ENCODE results near the gene CNIH3. TPM values are rescaled to one million over a fixed set of nuclear protein-coding genes. Genes with fewer than 3 reads are reported as not detected.
A peak's percentile ranks its signal among the peaks of the same experiment; 100 is the strongest.
"Not testable (repeated sequence)": the region's sequence is repeated elsewhere in the genome, so short reads cannot be mapped to it uniquely, and the experiment has no call there.

The CNIH3 gene
- 0.10 and 1.6 TPM in 2 replicates for total RNA-seq (2014; rRNA removed; shearing (Covaris generic); ENCODE audit: low replicate concordance)

DNA sequence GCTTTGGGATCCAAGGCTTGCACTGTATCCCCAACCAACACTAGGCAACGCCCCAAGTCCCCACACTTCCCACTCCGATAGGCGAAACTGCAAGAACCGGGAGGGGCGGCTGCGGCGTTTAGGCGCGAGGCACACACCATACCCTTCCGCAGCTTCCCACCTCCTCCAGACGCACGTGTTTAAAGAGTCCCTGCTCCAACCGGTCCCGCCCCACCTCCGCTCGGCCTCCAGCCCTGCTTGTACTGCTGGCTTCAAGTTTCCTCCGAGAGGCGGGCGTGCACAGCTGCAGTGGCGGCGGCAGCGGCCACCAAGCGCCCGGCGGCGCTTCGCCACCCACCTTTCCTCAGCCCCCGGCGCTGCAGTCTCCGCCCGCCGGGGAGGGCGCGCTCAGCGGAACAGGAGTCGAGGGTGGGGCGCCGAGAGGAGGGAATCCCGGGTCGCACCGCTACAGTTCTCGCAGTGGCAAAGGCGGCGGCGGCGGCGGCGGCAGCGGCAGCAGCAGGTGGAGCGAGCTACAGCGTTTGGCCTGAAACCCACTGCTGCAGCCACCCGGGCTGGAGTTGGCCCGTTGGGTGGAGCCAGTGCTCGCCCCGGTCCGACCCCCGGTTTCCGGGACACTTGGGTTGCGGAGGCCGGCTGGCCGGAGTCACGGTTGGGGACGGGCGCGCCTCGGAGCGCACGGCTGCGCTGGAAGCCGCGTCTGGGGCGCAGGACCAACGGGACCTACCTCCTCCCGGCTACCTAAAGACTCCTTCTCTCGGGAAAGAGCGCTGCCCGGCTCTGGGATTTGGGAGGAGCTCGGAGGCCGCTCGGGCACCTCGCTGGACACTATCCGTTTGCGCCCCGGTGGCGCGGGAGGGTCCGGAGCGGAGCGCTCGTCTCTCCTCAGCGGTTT is at the start of gene CNIH3:
Gene CNIH3 (plus strand): TSS at position 457 of the 895 bp plus-strand sequence. CDS start 858 bp downstream, outside the sequence.
- Histone ChIP-seq H3K27me3 (peaks cover 46% of the 10 kb centered on the region), H3K4me3 (peak within 1 kb of the TSS; percentile 50), H3K36me3 (no peaks in the 10 kb centered on the region), H3K9me3 (no peaks in the 10 kb centered on the region)
- DNase-seq, result peak; percentile 74

GRCh38 chr1:224566492-224566891 is 49.6 kb upstream of the CNIH3 start:
- DNase-seq, H3K36me3 ChIP-seq, H3K27me3 ChIP-seq, H3K9me3 ChIP-seq, H3K4me3 ChIP-seq: not testable (repeated sequence)

DNA sequence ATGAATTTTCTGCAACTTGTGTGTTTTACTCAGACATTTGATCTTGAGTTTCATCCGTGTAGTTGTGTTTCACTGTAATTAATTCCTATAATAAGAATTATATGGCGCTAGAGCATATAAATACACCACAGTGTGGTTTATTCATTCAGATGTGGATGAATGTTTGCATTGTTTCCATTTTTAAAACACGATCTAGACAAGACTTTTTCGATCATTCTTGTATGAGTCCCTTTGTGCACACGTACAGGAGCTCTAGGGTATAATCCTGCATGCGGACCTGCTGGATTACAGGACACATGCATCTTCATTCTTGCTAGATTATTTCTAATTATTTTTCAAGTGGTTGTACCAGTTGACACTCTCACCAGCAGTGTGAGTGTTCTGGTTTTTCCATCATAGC is 46.8 kb upstream of the CNIH3 start:
- Histone ChIP-seq H3K27me3 (no peaks in the 10 kb centered on the region), H3K4me3 (no peak overlapping the region), H3K9me3 (no peaks in the 10 kb centered on the region), H3K36me3 (no peaks in the 10 kb centered on the region)
- no peak for DNase-seq

DNA sequence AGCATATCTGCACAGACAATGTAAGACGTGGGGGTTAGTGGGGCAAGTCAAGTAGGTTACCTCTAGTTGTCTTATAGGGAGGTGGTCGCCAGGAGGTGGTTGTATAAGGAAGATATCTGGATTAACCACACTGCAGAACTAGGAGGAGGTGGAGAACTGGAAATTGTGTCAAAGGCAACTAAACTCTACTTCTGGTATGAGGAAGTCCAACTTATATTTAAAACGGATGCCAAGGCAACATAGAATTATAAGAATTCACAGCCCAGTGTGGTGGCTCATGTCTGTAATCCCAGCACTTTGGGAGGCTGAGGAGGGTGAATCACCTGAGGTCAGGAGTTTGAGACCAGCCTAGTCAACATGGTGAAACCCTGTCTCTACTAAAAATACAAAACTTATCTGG is 44.1 kb upstream of the CNIH3 start:
- not testable (repeated sequence) for H3K36me3 ChIP-seq, H3K9me3 ChIP-seq, H3K27me3 ChIP-seq, H3K4me3 ChIP-seq, DNase-seq

- DNase-seq, result no peak
- no peaks in the 10 kb centered on the region for H3K36me3 ChIP-seq
These were observed 36.6 kb upstream of the CNIH3 start for GRCh38 chr1:224579526-224579925.

GRCh38 chr1:224580006-224580405 is 36.1 kb upstream of the CNIH3 start:
- Histone ChIP-seq H3K36me3 (no peaks in the 10 kb centered on the region), H3K4me3 (no peak overlapping the region), H3K27me3 (no peaks in the 10 kb centered on the region; the same call in 1 of the 2 replicates), H3K9me3 (peaks cover 9% of the 10 kb centered on the region)
- DNase-seq, result no peak

More at GRCh38 chr1:224579526-224579925, 36.6 kb upstream of the CNIH3 start:
- Histone ChIP-seq H3K27me3 (no peaks in the 10 kb centered on the region; the same call in 1 of the 2 replicates), H3K4me3 (no peak overlapping the region), H3K9me3 (peaks cover 9% of the 10 kb centered on the region)

GRCh38 chr1:224582041-224582440 is 34.1 kb upstream of the CNIH3 start:
- DNase-seq, result no peak
- no peaks in the 10 kb centered on the region for H3K36me3 ChIP-seq

GRCh38 chr1:224583774-224584173 is 32.3 kb upstream of the CNIH3 start:
- Histone ChIP-seq H3K27me3 (no peaks in the 10 kb centered on the region), H3K4me3 (no peak overlapping the region), H3K9me3 (no peaks in the 10 kb centered on the region), H3K36me3 (no peaks in the 10 kb centered on the region)
- no peak for DNase-seq

More at GRCh38 chr1:224582041-224582440, 34.1 kb upstream of the CNIH3 start:
- H3K9me3 ChIP-seq, result no peaks in the 10 kb centered on the region
- no peak overlapping the region for H3K4me3 ChIP-seq
- H3K27me3 ChIP-seq, result no peaks in the 10 kb centered on the region; the same call in 1 of the 2 replicates

DNA sequence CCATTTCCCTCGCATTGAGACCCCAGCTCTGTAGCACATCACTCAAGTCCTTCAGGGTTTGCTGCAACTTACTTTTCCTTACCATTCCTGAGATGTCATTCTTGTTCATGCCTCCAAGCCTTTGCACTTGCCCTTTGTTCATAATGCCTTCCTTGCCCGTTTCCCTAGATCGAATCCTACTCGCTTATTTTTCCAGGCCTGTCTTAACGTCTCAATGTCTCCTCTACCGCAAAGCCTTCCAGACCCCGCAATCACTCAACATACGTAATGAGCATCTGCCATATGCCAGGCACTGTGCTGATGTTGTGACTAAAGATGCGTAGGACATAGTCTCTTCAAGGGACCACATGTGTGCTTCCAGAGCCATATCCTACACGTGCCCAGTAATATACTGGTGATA is 31.1 kb upstream of the CNIH3 start:
- H3K27me3 ChIP-seq, result no peaks in the 10 kb centered on the region
- DNase-seq, result no peak
- H3K9me3 ChIP-seq, result no peaks in the 10 kb centered on the region
- no peaks in the 10 kb centered on the region for H3K36me3 ChIP-seq
- no peak overlapping the region for H3K4me3 ChIP-seq

GRCh38 chr1:224587051-224587450 is 29.1 kb upstream of the CNIH3 start:
- Histone ChIP-seq H3K36me3 (no peaks in the 10 kb centered on the region), H3K4me3 (no peak overlapping the region)

DNA sequence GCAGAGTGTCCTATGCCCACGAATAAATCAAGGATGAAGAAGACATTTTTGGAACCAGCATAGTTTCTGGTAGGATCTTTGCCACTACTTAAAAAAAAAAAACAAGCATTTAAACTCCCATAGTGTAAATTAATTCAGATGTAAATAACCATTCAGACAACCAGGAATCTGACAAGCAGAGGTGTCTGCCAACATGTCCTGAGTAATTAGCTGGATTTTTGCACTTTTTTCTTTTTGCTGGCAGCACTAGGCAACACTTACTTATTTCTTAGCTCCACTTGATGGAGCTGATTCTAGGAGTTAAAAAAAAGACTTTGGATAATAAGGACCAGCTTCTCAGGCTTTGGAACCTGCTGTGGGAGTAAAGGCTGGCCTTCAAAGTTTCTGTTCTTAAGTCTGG is 27.6 kb upstream of the CNIH3 start:
- no peak for DNase-seq
- no peaks in the 10 kb centered on the region for H3K9me3 ChIP-seq
- H3K27me3 ChIP-seq, result no peaks in the 10 kb centered on the region
- no peak overlapping the region for H3K4me3 ChIP-seq
- no peaks in the 10 kb centered on the region for H3K36me3 ChIP-seq

More at GRCh38 chr1:224587051-224587450, 29.1 kb upstream of the CNIH3 start:
- DNase-seq, result no peak
- no peaks in the 10 kb centered on the region for H3K9me3 ChIP-seq
- H3K27me3 ChIP-seq, result no peaks in the 10 kb centered on the region

DNA sequence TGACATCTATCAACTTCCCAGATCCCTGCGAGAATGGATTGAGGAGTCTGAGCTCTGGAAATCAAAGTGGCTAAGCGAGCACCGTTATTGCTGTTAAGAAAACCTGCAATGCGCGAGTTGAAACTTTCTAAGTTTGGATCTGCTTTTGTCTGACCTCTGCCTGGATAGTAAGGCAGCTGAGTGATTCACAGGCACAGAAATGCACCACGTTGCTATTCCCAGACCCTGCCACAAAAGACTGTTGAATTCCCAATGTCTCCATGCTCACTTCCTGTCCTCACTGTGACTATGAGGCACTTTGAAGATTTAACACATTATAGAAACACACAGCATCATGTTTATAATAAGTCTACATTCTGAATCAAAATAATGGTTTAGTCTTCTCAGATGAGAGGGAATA is 27.1 kb upstream of the CNIH3 start:
- no peak for DNase-seq
- no peaks in the 10 kb centered on the region for H3K36me3 ChIP-seq
- no peaks in the 10 kb centered on the region for H3K27me3 ChIP-seq
- no peak overlapping the region for H3K4me3 ChIP-seq
- no peaks in the 10 kb centered on the region for H3K9me3 ChIP-seq

DNA sequence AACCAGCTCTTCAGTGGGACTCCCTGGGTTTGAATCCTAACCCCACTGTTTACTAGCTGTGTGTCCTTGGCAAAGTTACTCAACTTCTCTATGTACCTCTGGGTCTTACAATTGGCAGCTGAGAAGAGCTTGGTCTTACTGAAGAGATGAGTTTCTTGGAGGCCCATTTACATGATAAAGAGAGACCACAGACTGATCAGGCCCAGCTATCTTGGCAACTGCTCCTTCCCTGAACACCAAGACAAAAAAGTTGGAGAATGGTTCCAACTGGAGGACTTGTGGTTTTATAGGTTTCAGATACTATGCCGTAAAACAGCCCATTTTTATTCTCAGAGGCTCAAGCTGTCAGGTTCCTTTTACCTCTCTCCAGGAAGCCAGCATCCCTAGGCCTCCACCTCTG is 24.8 kb upstream of the CNIH3 start:
- no peaks in the 10 kb centered on the region for H3K27me3 ChIP-seq
- H3K36me3 ChIP-seq, result no peaks in the 10 kb centered on the region
- H3K4me3 ChIP-seq, result no peak overlapping the region
- no peak for DNase-seq
- no peaks in the 10 kb centered on the region for H3K9me3 ChIP-seq

DNA sequence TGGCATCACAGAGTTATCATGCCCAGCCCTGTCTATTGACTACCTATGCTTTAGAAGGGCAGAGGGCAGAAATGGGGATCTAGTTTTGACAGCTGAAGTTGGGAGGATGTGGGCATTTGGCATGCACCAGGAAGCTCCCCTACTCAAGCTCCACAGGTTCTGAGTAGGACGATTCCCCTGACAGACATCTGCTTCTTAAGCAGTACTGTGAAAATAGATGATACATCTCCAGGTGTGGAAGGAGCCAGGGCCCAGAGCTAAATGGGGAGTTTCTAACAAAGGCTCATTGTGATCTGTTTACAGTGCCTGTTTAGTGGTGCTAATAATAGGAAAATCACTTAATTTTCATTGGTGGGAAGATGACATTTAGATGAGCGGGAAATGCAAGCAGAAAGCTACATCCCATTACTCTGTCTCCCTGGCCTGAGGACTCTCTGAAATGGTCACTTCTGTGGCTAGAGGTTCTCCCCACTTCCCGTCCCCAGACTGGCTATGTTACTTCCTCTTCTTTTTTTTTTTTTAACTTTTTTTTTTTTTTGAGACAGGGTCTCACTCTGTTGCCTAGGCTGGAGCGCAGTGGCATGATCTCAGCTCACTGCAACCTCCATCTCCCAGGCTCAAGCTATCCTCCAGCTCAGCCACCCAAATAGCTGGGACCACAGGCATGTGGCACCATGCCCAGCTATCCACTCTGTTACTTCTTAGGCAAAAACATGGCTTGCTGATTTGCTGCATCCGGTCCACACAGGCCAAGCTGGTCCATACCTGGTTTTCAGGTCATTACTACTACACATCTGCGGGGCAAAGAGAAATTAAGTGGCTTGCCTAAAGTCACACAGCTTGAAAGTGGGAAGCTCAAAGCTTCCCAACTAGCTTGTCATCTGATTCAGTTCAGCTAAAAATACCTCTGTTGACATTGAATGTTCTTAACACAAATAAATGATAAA is 23.2 kb upstream of the CNIH3 start:
- no peaks in the 10 kb centered on the region for H3K27me3 ChIP-seq
- no peak overlapping the region for H3K4me3 ChIP-seq
- H3K36me3 ChIP-seq, result no peaks in the 10 kb centered on the region
- H3K9me3 ChIP-seq, result no peaks in the 10 kb centered on the region
- peak; percentile 80 for DNase-seq

- DNase-seq, result no peak
- Histone ChIP-seq H3K9me3 (no peaks in the 10 kb centered on the region), H3K36me3 (no peaks in the 10 kb centered on the region), H3K27me3 (no peaks in the 10 kb centered on the region), H3K4me3 (no peak overlapping the region)
These were observed 21.8 kb upstream of the CNIH3 start for GRCh38 chr1:224594360-224594759.

DNA sequence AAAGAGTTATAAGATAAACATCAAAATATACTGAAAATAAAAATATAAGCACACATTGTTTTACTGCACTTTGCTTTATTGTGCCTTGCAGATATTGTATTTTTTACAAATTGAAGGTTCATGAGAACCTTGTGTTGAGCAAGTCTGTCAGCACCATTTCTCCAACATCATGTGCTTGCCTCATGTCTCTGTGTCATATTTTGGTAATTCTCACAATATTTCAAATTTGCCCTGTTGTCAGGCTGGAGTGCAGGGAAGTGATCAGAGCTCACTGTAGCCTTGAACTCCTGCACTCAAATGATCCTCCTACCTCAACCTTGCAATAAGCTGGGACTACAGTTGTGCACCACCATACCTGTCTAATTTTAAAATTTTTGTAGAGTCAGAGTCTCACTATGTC is 21.3 kb upstream of the CNIH3 start:
- no peak for DNase-seq
- Histone ChIP-seq H3K27me3 (no peaks in the 10 kb centered on the region), H3K4me3 (no peak overlapping the region), H3K36me3 (no peaks in the 10 kb centered on the region), H3K9me3 (no peaks in the 10 kb centered on the region)
